Medulla oblongata (tissue), 1 donor: ENCODE data around the gene AIPL1.
"Not testable (repeated sequence)": the region's sequence is repeated elsewhere in the genome, so short reads cannot be mapped to it uniquely, and the experiment has no call there.

Experiments used
- DNase-seq: peaks from one replicate; pipeline ENCODE4 v3.0.0-alpha.2; 2015; ENCODE audit errors: extremely low spot score

Gene AIPL1

DNA sequence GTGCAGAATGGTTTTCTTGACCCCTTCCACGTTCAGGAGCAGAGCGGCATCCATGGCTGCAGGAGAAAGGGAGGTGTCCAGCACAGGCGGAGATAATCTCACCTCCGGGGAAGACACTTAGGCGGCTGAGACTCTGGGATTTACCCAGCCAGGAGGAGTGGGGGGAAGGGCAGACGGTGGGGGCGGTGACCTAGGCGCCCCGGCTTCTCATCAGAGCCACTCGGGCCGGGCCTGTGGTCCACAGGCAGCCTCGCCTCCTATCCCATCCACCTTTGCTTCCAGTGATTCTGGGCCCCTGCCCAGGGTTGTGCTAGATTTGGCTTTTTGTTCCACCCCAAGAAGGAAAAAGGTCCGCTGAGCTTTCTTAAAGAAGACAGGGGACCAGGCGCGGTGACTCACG, at the start of gene AIPL1:
TSS of gene AIPL1 (minus strand) at position 71 of the 400 bp plus-strand sequence. CDS start at position 54, 17 bp downstream.
- no peak for DNase-seq

DNA sequence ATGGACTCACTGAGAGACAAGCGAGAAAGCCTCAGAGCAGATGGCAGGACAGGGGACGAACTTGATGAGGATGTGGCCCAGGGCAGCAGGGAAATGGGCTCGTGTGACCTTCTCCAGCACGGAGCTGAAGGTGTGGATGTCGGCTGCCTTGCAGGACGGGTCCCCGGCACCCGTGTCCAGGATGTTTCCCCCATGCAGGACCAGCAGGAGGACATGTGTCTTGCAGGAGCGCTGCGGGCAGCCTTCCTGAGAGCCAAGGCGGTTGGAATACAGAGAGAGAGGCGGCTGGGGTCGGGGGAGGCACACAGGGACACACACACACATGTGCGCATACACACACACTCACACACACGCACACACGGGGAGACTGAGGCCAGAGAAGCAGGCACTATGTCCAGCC, 48.6 kb upstream of the AIPL1 start:
- DNase-seq = no peak

- not testable (repeated sequence) for DNase-seq
Measured at GRCh38 chr17:6482796-6483195, 47.9 kb upstream of the AIPL1 start.

DNA sequence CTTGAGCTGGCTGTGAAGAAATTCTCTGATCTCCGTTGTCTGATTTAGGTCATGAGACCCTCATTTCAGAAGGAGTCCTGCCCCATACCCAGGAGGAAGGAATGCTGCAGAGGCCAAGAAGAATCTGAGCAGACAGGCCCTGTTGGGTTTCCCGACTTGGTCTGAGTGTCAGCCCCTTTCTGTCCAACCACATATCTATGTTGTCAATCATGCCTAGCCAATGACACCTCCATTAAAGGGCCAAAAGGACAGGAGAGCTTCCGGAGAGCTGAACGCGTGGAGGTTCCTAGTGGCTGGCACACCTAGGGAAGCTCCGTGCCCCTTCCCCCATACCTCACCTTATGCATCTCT, 47.2 kb upstream of the AIPL1 start:
- no peak for DNase-seq

DNA sequence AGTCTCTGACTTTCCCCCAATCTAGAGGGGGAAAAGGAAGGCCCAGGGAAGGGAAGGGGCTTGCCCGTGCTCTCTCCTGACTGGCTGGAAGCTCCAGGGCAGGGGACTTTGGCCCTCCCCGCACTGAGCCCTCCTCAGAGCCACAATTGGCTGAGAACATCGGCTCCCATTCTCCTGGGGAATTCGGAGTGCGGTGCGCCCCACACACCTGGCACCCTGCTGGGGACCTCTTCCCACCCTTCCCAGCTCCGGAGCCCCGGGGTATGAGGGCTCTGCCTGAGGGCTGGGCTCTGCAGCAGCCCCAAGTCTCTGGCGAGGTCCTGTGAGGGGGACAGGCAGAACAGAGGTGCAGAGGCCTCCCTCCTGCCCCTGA, 45.4 kb upstream of the AIPL1 start:
- DNase-seq = no peak

- DNase-seq = no peak
Measured at GRCh38 chr17:6479622-6480302, 44.8 kb upstream of the AIPL1 start.

- DNase-seq = no peak
Measured at GRCh38 chr17:6478486-6478885, 43.6 kb upstream of the AIPL1 start.

DNA sequence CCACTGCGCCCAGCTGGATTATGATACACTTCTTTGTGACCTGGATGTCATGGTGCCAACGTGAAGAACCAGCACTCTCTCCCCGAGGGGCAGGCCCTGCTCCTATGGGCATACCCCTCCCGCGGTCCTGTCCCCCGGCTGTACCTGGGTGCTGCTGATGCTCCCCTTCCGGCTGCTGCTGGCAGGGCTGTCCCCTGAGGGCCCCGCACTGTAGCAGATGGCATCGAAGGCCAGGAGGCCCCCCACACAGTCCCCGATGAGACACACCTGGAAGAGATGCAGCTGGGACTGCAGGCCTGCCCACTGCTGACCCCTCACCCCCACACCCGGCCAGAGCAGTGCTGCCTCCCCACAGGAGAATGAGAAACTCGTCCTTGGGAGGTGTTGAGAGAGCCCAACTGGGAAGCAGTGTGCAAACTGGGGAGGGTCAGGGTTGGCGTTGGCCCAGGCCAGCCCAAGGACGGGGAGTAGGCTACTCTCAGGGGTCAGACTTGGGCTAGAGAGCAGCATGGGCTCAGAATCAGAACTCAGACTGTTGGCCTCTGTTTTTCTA, 43.0 kb upstream of the AIPL1 start:
- DNase-seq = no peak

GRCh38 chr17:6476810-6477179, 41.9 kb upstream of the AIPL1 start:
- no peak for DNase-seq

DNA sequence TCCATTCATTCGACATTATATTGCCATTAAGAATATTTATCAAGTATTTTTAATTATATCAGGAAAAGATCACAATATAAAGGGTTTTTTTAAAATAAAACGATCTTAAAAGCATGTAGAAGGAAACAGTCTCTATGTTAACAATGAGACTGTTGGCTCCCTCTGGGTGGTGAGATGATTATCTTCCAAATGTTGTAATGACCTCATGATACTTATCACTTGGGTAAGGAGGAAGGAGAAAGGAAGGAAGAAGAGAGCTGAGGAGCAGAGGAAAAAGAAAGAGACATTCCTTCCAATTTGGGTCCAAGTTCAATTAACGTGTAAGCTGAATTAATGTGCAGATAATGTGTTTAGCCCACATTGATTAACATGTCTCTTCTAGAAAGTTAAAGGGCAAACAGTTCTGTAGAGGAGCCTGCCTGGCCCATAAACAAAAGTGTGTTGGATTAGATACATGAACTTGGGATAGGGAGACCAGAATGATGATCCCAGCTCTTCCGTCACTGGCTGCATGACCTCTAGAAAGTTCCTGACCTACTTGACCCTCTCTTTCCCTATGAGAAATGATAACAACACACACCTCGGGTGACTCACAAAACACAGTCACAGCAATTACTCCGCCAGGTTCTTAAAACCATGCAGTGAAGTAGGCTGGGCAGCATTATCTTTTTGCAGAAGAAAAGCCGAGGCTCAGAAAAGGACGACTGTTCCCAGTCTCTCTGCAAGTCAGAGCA, 41.3 kb upstream of the AIPL1 start:
- DNase-seq = no peak

- DNase-seq = no peak
Measured at GRCh38 chr17:6475411-6475810, 40.5 kb upstream of the AIPL1 start.

DNA sequence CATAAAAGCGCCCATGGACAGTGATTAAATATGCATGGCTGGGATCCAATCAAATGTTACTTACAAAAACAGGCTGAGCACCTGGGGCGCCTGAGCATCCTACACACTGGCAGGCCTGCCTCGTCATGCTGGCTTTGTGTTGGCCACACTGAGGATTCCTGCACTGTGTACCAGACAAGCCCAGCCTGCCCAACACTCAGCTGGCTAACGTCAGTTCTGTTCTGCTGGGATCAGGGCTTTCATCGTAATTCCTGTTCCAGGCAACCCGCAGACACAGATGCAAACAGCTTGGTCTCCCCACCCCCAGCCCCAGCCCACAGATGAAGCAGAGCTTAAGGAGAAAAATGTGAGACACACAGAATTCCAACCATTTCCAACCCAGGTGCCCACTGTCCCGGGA, 40.0 kb upstream of the AIPL1 start:
- DNase-seq = no peak

GRCh38 chr17:6474376-6474775, 39.5 kb upstream of the AIPL1 start:
- DNase-seq = no peak

DNA sequence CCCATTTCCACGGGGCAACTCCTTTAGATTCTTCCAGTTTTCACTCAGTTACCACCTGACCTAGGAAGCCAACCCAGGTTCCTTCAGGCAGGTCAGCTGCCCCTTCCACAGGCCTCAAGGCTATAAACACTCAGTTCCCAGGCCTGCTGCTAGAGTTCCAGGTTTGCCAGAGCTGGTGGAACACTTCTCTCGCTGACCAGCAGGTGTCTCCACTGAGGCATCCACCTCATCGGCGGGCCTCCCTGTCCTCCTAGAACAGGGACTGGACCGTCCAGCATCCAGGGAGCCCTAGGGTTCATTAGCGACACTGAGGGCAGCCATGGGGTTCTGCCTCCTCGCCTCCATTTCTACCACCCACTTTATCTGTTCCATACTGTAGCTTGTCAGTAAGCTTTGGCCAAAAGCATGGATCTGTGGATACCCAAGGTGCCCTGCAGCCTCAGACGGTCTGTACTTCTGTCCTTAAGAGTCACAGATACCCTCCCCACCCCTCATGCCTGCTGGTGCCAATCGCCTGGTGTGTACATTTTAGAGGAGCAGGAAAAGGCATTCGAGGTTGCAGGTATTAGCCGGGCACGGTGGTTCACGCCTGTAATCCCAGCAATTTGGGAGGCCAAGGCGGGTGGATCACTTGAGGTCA, 38.3 kb upstream of the AIPL1 start:
- DNase-seq = peak; percentile 80

- DNase-seq = no peak
Measured at GRCh38 chr17:6472517-6472916, 37.6 kb upstream of the AIPL1 start.

GRCh38 chr17:6471531-6472465, 36.9 kb upstream of the AIPL1 start:
- no peak for DNase-seq

DNA sequence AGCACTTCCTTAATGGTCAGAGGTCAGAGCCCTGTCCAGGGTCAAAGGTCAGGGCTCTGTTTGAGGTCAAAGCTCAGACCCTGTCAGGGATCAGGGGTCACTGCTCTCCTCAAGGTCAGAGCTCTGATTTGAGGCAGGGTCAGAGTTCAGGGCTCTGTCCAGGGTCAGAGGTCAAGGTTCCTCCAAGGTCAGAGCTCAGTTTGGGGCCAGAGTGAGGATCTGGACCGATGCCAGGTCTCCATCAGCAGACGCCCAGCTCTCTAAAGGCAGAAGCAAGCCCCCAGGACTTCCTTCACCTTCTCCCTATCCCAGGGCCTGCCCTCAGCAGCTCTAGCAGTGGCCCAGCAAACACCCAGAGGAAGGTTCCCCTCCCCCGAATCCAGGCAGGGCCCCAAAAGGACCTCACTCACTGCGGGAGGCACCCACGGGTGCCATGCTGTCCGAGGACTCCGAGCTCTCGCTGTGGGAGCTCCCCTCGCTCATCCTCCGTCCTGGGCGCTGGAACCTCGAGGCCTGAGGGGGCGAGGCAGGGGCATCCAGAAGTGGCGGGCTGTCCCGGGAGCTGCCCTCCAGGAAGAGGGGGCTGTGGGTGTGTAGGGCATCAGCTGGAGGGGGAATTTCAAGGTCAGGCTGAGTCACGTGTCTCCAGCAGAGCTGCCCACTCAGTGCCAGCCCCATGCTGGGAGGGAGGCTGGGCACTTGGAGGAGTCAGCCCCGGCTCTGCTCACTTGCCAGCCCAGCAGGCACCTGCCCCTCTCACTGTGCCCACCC, 36.0 kb upstream of the AIPL1 start:
- DNase-seq = no peak

DNA sequence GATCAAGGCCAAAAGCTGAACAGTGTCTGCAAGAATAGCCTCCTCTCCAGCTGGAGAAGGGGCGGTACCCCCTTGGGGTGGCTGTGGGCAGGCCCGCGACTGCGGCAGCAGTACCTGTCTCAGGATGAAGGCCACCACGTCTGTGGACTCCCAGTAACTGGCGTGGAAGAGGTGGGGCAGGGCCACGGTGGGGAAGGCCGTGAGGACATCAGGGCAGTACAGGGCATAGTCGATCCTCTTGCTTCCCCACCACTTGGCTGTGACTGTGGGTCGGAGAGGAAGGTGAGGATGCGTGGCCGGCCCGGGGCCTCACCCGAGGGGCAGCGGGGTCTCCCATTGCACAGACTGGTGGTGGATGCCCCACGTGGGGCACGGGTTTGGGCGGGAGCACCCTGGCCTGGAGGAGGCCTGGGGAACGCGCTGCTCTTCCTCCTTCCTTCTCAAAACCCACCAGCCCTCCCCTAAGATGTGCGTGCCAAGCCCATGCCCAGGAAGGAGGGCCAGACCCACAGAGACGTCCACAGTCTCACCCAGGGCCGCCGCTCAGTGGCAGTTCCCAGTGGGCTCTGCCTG, 35.3 kb upstream of the AIPL1 start:
- no peak for DNase-seq

- DNase-seq = no peak
Measured at GRCh38 chr17:6468051-6468790, 33.3 kb upstream of the AIPL1 start.

GRCh38 chr17:6467567-6467966, 32.6 kb upstream of the AIPL1 start:
- DNase-seq = no peak
